Astrocyte (in vitro differentiated cells and primary cell): Measurements from ENCODE around the gene TMX2. TPM values are rescaled to one million over a fixed set of nuclear protein-coding genes. Genes with fewer than 3 reads are reported as not detected.
"Not testable (repeated sequence)": the region's sequence is repeated elsewhere in the genome, so short reads cannot be mapped to it uniquely, and the experiment has no call there.

Experiments
- DNase-seq: peaks from one replicate; pipeline ENCODE4 v3.0.0-alpha.2; 2010; ENCODE audit warnings: low read depth
- FAIRE-seq: peaks from 2 replicates; lab custom pipeline; 2011; peaks lifted over from hg19 to GRCh38; lab: Jason Lieb, UNC
- H2AFZ ChIP-seq: 2 replicates; pipeline ENCODE4 v1.6.0; 2012; ENCODE audit warnings: low read depth, low read length, inconsistent platforms
- H3K27ac ChIP-seq: 2 replicates; pipeline ENCODE4 v1.5.1; 2011; ENCODE audit warnings: low read depth, low read length, inconsistent platforms
- H3K27me3 ChIP-seq: 2 replicates; pipeline ENCODE4 v1.6.0; 2011; ENCODE audit warnings: low read length, inconsistent platforms; ENCODE audit not compliant: insufficient read depth
- H3K36me3 ChIP-seq: 2 replicates; pipeline ENCODE4 v1.5.1; 2011; ENCODE audit warnings: low read length, inconsistent platforms; ENCODE audit not compliant: insufficient read depth
- H3K4me1 ChIP-seq: 2 replicates; pipeline ENCODE4 v1.5.1; 2011; ENCODE audit warnings: low read length, inconsistent platforms; ENCODE audit not compliant: insufficient read depth
- H3K4me2 ChIP-seq: 2 replicates; pipeline ENCODE4 v1.6.0; 2012; ENCODE audit warnings: low read length, inconsistent platforms
- H3K4me3 ChIP-seq: 2 replicates; pipeline ENCODE4 v1.5.1; 2011; ENCODE audit warnings: low read depth, mild to moderate bottlenecking, low read length, inconsistent platforms; ENCODE audit not compliant: insufficient read depth
- H3K79me2 ChIP-seq: 2 replicates; pipeline ENCODE4 v1.6.0; 2012; ENCODE audit warnings: mild to moderate bottlenecking, low read length, inconsistent platforms; ENCODE audit not compliant: insufficient read depth
- H3K9ac ChIP-seq: 2 replicates; pipeline ENCODE4 v1.6.0; 2012; ENCODE audit warnings: mild to moderate bottlenecking, low read length, inconsistent platforms
- H3K9me3 ChIP-seq: 2 replicates; pipeline ENCODE4 v1.5.1; 2012; ENCODE audit warnings: low read depth, mild to moderate bottlenecking, low read length, inconsistent platforms; ENCODE audit not compliant: insufficient read depth
- H4K20me1 ChIP-seq: 2 replicates; pipeline ENCODE4 v1.6.0; 2012; ENCODE audit warnings: low read length, inconsistent platforms; ENCODE audit not compliant: insufficient read depth
- H3K27ac Mint-ChIP-seq: one replicate; pipeline ENCODE4 v1.8.0; 2021; ENCODE audit warnings: mild to moderate bottlenecking, mixed read lengths; ENCODE audit not compliant: unreplicated experiment
- H3K27me3 Mint-ChIP-seq: one replicate; pipeline ENCODE4 v1.8.0; 2021; ENCODE audit warnings: low read depth, mixed read lengths; ENCODE audit not compliant: unreplicated experiment
- H3K36me3 Mint-ChIP-seq: one replicate; pipeline ENCODE4 v1.8.0; 2021; ENCODE audit warnings: low read depth, mixed read lengths; ENCODE audit not compliant: unreplicated experiment
- H3K4me1 Mint-ChIP-seq: one replicate; pipeline ENCODE4 v1.8.0; 2021; ENCODE audit warnings: low read depth, mixed read lengths; ENCODE audit not compliant: unreplicated experiment
- H3K4me3 Mint-ChIP-seq: one replicate; pipeline ENCODE4 v1.8.0; 2021; ENCODE audit warnings: mild to moderate bottlenecking, moderate library complexity, mixed read lengths; ENCODE audit not compliant: unreplicated experiment
- H3K9me3 Mint-ChIP-seq: one replicate; pipeline ENCODE4 v1.8.0; 2021; ENCODE audit warnings: mild to moderate bottlenecking, mixed read lengths; ENCODE audit not compliant: unreplicated experiment
- CTCF ChIP-seq: IDR thresholded peaks from 2 replicates; pipeline ENCODE4 v1.5.1; 2011; ENCODE audit warnings: low read depth, mild to moderate bottlenecking, inconsistent platforms, low read length, moderate library complexity; ENCODE audit not compliant: insufficient read depth
- EZH2 ChIP-seq: IDR thresholded peaks from 2 replicates; pipeline ENCODE4 v1.6.1; 2012; ENCODE audit warnings: mild to moderate bottlenecking, low read length, inconsistent platforms; ENCODE audit not compliant: insufficient read depth
- total RNA-seq: library from RNA; stranded (reverse); gene quantifications from 2 replicates; pipeline ENCODE4 v1.2.1, GENCODE V29; 2021

The TMX2 gene
- total RNA-seq, 1 donor from 2014 or later, result 88.0 TPM

GRCh38 chr11:57681168-57681567 is 31.2 kb upstream of the TMX2 start:
- FAIRE-seq, result no peak
- no peak overlapping the region for H3K4me3 ChIP-seq
- H3K4me3 Mint-ChIP-seq, result no peak overlapping the region

GRCh38 chr11:57690474-57690873 is 21.9 kb upstream of the TMX2 start:
- H3K9me3 Mint-ChIP-seq, H3K4me3 Mint-ChIP-seq, FAIRE-seq, H3K27me3 ChIP-seq, DNase-seq, H3K9ac ChIP-seq, H2AFZ ChIP-seq, H3K4me3 ChIP-seq, H3K4me1 Mint-ChIP-seq, H3K9me3 ChIP-seq, H3K27ac ChIP-seq, H3K27me3 Mint-ChIP-seq, H3K4me2 ChIP-seq, H3K4me1 ChIP-seq: not testable (repeated sequence)
- H3K36me3 ChIP-seq, result peaks cover 39% of the 10 kb centered on the region
- Mint-ChIP-seq H3K36me3 (peaks cover 13% of the 10 kb centered on the region), H3K27ac (peak overlapping the region; percentile 47)
- peaks cover 24% of the 10 kb centered on the region for H3K79me2 ChIP-seq
- H4K20me1 ChIP-seq, result peaks cover 14% of the 10 kb centered on the region

More at GRCh38 chr11:57681168-57681567, 31.2 kb upstream of the TMX2 start:
- H3K36me3 ChIP-seq, result peaks cover 29% of the 10 kb centered on the region
- DNase-seq, result no peak
- Mint-ChIP-seq H3K4me1 (peaks cover 21% of the 10 kb centered on the region), H3K27me3 (no peaks in the 10 kb centered on the region), H3K36me3 (peaks cover 7% of the 10 kb centered on the region), H3K9me3 (no peaks in the 10 kb centered on the region), H3K27ac (no peak overlapping the region)
- H3K79me2 ChIP-seq, result peaks cover 78% of the 10 kb centered on the region
- H3K9me3 ChIP-seq, result no peaks in the 10 kb centered on the region
- H2AFZ ChIP-seq, result no peak overlapping the region
- peaks cover 15% of the 10 kb centered on the region for H3K4me1 ChIP-seq
- no peak overlapping the region for H3K9ac ChIP-seq
- H3K27ac ChIP-seq, result no peak overlapping the region
- TF ChIP-seq CTCF (no peak), EZH2 (no peak)
- H3K27me3 ChIP-seq, result no peaks in the 10 kb centered on the region
- H4K20me1 ChIP-seq, result peaks cover 64% of the 10 kb centered on the region
- no peak overlapping the region for H3K4me2 ChIP-seq

- H3K4me3 ChIP-seq, result no peak overlapping the region
- H3K27me3 Mint-ChIP-seq, result no peaks in the 10 kb centered on the region
- no peaks in the 10 kb centered on the region for H3K9me3 ChIP-seq
- H3K27ac Mint-ChIP-seq, result no peak overlapping the region
- H3K79me2 ChIP-seq, result no peaks in the 10 kb centered on the region
- H3K4me1 ChIP-seq, result no peaks in the 10 kb centered on the region
- H3K36me3 ChIP-seq, result peaks cover 60% of the 10 kb centered on the region
- no peak overlapping the region for H3K9ac ChIP-seq
- no peaks in the 10 kb centered on the region for H3K27me3 ChIP-seq
- peaks cover 18% of the 10 kb centered on the region for H4K20me1 ChIP-seq
- no peaks in the 10 kb centered on the region for H3K9me3 Mint-ChIP-seq
- no peaks in the 10 kb centered on the region for H3K4me1 Mint-ChIP-seq
- H3K36me3 Mint-ChIP-seq, result peaks cover 28% of the 10 kb centered on the region
- no peak overlapping the region for H3K4me3 Mint-ChIP-seq
- no peak overlapping the region for H2AFZ ChIP-seq
- H3K27ac ChIP-seq, result no peak overlapping the region
- no peak overlapping the region for H3K4me2 ChIP-seq
- TF ChIP-seq EZH2 (no peak), CTCF (no peak)
- FAIRE-seq (no peak), DNase-seq (no peak)
These were observed 13.5 kb upstream of the TMX2 start for GRCh38 chr11:57698843-57699365.
